Thyroid gland (tissue), 4 donors: ENCODE results near the gene FMN1. TPM values are rescaled to one million over a fixed set of nuclear protein-coding genes. Genes with fewer than 3 reads are reported as not detected.

Experiments used
- DNase-seq, 2 donors: peaks; one replicate each; pipeline ENCODE4 v3.0.0-alpha.2; 2019
- H3K27ac ChIP-seq, 3 donors: fragments of 200-600 bp; sonication (generic); 1 replicate in 2 of 3; 2 replicates in 1 of 3; pipeline ENCODE4 v1.5.1; 2016 to 2019; ENCODE audit warnings: mild to moderate bottlenecking in 1 of 3, moderate library complexity in 1 of 3
- H3K27me3 ChIP-seq: fragments of 200-600 bp; sonication (generic); one replicate; pipeline ENCODE4 v1.5.1; 2019
- H3K36me3 ChIP-seq, 2 donors: fragments of 200-600 bp; sonication (generic); one replicate each; pipeline ENCODE4 v1.5.1; 2016 to 2019
- H3K4me1 ChIP-seq, 2 donors: fragments of 200-600 bp; sonication (generic); one replicate each; pipeline ENCODE4 v1.5.1; 2017 to 2019
- H3K4me3 ChIP-seq, 3 donors: fragments of 200-600 bp; sonication (generic); replicated peaks in 1 of 3; 1 replicate in 2 of 3; 2 replicates in 1 of 3; pipeline ENCODE4 v1.5.1; 2016; ENCODE audit warnings: mild to moderate bottlenecking in 1 of 3
- H3K9me3 ChIP-seq: fragments of 200-600 bp; sonication (generic); one replicate; pipeline ENCODE4 v1.5.1; 2017
- POLR2A ChIP-seq, 2 donors: fragments of 450-650 bp; IDR thresholded peaks; one replicate each; pipeline ENCODE4 v1.6.1; 2017; ENCODE audit warnings: antibody characterized with exemption in 2 of 2, mild to moderate bottlenecking in 2 of 2, moderate library complexity in 1 of 2
- WGBS, 2 donors: methylation state at CpG; one replicate each; pipeline ENCODE4 v1.1.5; 2017; 5-methylcytosine and 5-hydroxymethylcytosine counted together
- intact Hi-C: fragments of 100-400 bp; cut with DNase I; formaldehyde crosslinking; loops from one replicate; pipeline ENCODE4 v1.15.1; 2023
- total RNA-seq, 4 donors: library from RNA; depleted of rRNA; stranded (reverse); fragments of >200 nt; gene quantifications; one replicate each; pipeline ENCODE4 v1.2.3, GENCODE V29; 2016
- TF ChIP-seq, protein P1 (sequence below), 6 experiments: fragments of 200-600 bp in 3 of 6; fragments of 450-650 bp in 3 of 6; sonication (generic) in 3 of 6; IDR thresholded peaks; one replicate each; pipeline ENCODE4 v1.5.1; 2016 to 2019; ENCODE audit warnings: antibody characterized with exemption in 6 of 6, mild to moderate bottlenecking in 2 of 6, inconsistent platforms in 1 of 6, moderate library complexity in 1 of 6

Gene FMN1
- total RNA-seq, 4 donors from 2014 or later: 13.8 to 28.3 (median 22.5) TPM

DNA sequence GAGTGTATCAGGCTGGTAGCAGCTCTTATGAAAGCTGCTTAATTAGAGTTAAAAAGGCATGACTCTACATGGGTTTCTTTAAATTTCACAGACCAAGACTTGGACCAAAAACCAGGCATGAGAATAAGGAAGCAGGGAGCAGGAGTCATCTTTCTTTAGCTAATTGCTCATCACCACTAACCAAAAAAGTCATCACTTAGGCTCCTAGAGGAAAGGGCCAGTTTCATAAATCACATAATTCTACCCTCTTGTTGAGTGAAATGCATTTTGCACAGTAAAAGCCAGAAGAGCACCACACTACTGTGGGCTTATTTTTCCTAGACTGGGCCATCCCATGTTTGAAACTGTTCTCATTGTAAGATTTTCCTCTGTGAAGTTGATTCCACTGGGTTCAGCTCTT lies 301.1 kb downstream of the FMN1 start:
- TF ChIP-seq, protein P1, sequence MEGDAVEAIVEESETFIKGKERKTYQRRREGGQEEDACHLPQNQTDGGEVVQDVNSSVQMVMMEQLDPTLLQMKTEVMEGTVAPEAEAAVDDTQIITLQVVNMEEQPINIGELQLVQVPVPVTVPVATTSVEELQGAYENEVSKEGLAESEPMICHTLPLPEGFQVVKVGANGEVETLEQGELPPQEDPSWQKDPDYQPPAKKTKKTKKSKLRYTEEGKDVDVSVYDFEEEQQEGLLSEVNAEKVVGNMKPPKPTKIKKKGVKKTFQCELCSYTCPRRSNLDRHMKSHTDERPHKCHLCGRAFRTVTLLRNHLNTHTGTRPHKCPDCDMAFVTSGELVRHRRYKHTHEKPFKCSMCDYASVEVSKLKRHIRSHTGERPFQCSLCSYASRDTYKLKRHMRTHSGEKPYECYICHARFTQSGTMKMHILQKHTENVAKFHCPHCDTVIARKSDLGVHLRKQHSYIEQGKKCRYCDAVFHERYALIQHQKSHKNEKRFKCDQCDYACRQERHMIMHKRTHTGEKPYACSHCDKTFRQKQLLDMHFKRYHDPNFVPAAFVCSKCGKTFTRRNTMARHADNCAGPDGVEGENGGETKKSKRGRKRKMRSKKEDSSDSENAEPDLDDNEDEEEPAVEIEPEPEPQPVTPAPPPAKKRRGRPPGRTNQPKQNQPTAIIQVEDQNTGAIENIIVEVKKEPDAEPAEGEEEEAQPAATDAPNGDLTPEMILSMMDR (IDR thresholded peaks at IDR 0.05): no peak
- no peak for TF ChIP-seq POLR2A (IDR thresholded peaks at IDR 0.05)
- no peak overlapping the region for H3K4me3 ChIP-seq
- H3K4me1 ChIP-seq: no peaks in the 10 kb centered on the region
- intact Hi-C loops: loop anchor here (10.0 kb wide), 1 partner anchor 61 kb away; no protein-coding TSS in a partner anchor
- no peaks in the 10 kb centered on the region for H3K36me3 ChIP-seq
- no peaks in the 10 kb centered on the region for H3K9me3 ChIP-seq
- H3K27ac ChIP-seq: no peak overlapping the region
- DNase-seq: no peak
- H3K27me3 ChIP-seq: no peaks in the 10 kb centered on the region

DNA sequence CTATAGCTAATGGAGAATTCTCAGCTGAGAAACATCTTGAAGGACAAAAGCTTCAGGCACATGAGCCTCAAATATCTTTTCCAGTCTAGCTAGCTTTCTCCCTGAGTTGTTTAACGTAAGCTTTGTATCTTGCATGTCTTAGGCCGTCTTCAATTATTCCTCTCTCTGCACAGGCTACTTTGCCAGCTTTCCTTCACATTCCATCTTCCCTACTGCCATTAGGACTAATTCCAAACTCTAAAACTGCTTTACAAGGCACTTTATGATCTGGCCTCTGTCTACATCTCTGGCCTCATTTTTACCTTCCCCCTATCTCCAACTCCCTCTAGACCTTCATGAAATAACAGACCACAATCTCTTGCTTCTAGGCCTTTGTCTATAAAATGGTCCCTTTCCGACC lies 305.3 kb downstream of the FMN1 start:
- intact Hi-C loops: no loop called here
- Histone ChIP-seq H3K36me3 (no peaks in the 10 kb centered on the region), H3K27ac (no peak overlapping the region), H3K4me3 (no peak overlapping the region), H3K9me3 (no peaks in the 10 kb centered on the region), H3K4me1 (no peaks in the 10 kb centered on the region), H3K27me3 (no peaks in the 10 kb centered on the region)
- 82 to 90% methylated on average over 3 of the region's 3 CpGs for WGBS, 2 donors
- no peak for TF ChIP-seq POLR2A (IDR thresholded peaks at IDR 0.05)
- TF ChIP-seq, protein P1 (IDR thresholded peaks at IDR 0.05): no peak
- DNase-seq: no peak

DNA sequence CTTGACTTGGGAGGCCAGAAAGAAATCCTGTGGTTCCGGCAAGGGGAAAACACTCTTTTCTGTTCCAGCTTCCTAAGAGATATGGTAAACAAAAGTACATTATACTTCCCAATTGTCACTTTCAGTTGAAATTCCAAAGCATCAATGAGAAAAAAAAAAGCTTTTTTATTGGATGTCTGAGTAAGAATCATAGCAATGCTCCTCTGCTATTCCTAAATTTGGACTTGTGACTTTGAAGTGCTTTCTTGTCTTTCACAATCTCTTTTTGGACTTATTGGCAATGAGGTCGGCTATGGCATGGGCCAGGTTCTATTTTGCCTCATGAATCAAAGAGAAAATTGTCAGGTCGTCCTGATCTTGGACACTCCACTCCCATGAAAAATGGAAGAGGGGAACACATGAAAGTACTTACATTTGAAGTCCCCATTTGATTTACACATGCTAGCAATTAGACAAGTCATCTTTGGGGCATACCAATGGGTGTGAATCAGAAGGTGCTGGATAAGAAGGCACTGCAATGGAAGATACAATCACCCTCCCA lies 306.2 kb downstream of the FMN1 start:
- Histone ChIP-seq H3K4me3 (no peak overlapping the region), H3K27ac (no peak overlapping the region), H3K27me3 (no peaks in the 10 kb centered on the region), H3K36me3 (no peaks in the 10 kb centered on the region), H3K4me1 (no peaks in the 10 kb centered on the region), H3K9me3 (no peaks in the 10 kb centered on the region)
- intact Hi-C loops: no loop called here
- DNase-seq: no peak
- TF ChIP-seq, protein P1 (IDR thresholded peaks at IDR 0.05): no peak
- TF ChIP-seq POLR2A (IDR thresholded peaks at IDR 0.05): no peak
- WGBS, 2 donors: 88 to 95% methylated on average over 3 of the region's 3 CpGs

DNA sequence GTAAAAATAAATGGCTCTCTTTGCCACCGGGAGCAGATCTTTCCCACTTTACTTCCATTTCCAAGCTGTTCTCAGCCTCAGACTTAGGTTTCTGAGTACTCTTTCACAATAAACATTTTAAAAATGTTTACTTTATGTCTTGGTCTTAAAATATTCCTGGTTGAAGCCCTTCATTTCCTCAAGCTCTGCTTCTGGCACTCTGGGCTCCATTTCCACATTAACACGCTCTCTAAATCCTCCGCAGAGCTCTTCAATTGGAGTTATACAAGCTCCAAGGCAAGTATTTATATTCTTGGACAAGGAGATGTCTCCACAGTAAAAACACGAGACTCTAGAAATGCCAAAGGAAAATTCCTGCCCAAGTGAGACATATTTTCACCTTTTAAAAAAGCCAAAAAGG lies 307.4 kb downstream of the FMN1 start:
- intact Hi-C loops: no loop called here

DNA sequence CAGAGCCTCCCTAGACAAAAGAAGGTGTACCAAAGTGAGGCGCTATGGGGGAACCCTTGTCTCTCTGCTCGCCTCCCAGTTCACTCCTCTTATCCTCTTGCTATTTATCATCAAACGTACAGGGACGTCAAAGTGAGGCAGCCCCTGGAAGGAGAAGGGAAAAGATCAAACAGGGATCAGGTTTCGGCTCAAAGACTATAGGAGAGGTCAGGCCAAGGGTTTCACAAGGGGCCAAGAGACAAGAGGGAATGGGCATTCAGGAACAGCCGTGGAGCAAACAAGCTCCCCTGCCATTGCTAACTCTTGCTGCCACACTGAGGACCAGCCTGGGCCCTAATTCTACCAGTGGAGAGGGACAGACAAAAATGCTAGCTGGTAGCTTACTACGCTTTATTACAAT lies 308.1 kb downstream of the FMN1 start:
- 85 to 88% methylated on average over 7 of the region's 7 CpGs for WGBS, 2 donors
- no peak for DNase-seq
- intact Hi-C loops: no loop called here
- Histone ChIP-seq H3K36me3 (no peaks in the 10 kb centered on the region), H3K4me3 (no peak overlapping the region), H3K27me3 (no peaks in the 10 kb centered on the region), H3K4me1 (no peaks in the 10 kb centered on the region), H3K27ac (no peak overlapping the region), H3K9me3 (no peaks in the 10 kb centered on the region)
- TF ChIP-seq POLR2A (IDR thresholded peaks at IDR 0.05): no peak
- TF ChIP-seq, protein P1 (IDR thresholded peaks at IDR 0.05): no peak

More for the DNA sequence above, 307.4 kb downstream of the FMN1 start:
- H3K9me3 ChIP-seq: no peaks in the 10 kb centered on the region
- H3K36me3 ChIP-seq: no peaks in the 10 kb centered on the region
- DNase-seq: no peak
- H3K27ac ChIP-seq: no peak overlapping the region
- H3K4me1 ChIP-seq: no peaks in the 10 kb centered on the region
- TF ChIP-seq POLR2A (IDR thresholded peaks at IDR 0.05): no peak
- TF ChIP-seq, protein P1 (IDR thresholded peaks at IDR 0.05): no peak
- WGBS, 2 donors: 77 to 80% methylated on average over 4 of the region's 4 CpGs
- H3K27me3 ChIP-seq: no peaks in the 10 kb centered on the region
- H3K4me3 ChIP-seq: no peak overlapping the region
